ENCODE data around the gene SORCS2. TPM values are rescaled to one million over a fixed set of nuclear protein-coding genes. Genes with fewer than 3 reads are reported as not detected.

Gene SORCS2
- total and polyA plus RNA-seq, 2 of the 13 experiments (the other 11 are each of a cell fraction or from before 2014, with no cell fraction given) = 0.82 to 1.0 TPM

GRCh38 chr4:7371210-7371941 is 179.0 kb downstream of the SORCS2 start (continued):
- TF ChIP-seq ASH2L (IDR thresholded peaks at IDR 0.05; ENCODE audit: insufficient read length, low read depth, low read length) (no peak), HIVEP1 (CRISPR knock-in tag; IDR thresholded peaks at IDR 0.05) (no peak)

- Histone ChIP-seq H3K4me3 (replicated peaks in 1 of 3; ENCODE audit: insufficient read depth in 1 of 3, low read depth in 2 of 3, low read length in 3 of 3) (no peak overlapping the region), H3K9me3 (ENCODE audit: low read length) (no peaks in the 10 kb centered on the region), H3K27ac (ENCODE audit: extremely low read length, insufficient read depth, low read length) (no peak overlapping the region), H3K79me2 (ENCODE audit: insufficient read depth, low read length) (no peaks in the 10 kb centered on the region), H3K4me1 (ENCODE audit: insufficient read depth, low read length) (no peaks in the 10 kb centered on the region), H3K36me3 (replicated peaks in 1 of 2; ENCODE audit: control insufficient read depth in 1 of 2, insufficient read depth in 2 of 2, low read length in 2 of 2) (no peaks in the 10 kb centered on the region), H3K27me3 (ENCODE audit: control insufficient read depth in 1 of 2, insufficient read depth in 2 of 2, low read length in 2 of 2) (peaks cover 0 to 42% of the 10 kb centered on the region in 2 experiments; a peak in 3 of 5 replicates), H3K4me2 (ENCODE audit: low read depth, low read length) (no peak overlapping the region), H3K9ac (ENCODE audit: insufficient read depth, low read depth, low read length) (no peak overlapping the region), H4K20me1 (ENCODE audit: insufficient read depth, low read length) (no peaks in the 10 kb centered on the region), H2AFZ (ENCODE audit: low read length) (no peak overlapping the region)
- intact Hi-C loops (cut with micrococcal nuclease; ENCODE audit: unreplicated experiment) (no loop called here), in situ Hi-C loops (cut with HindIII; ENCODE audit: extremely low pct_ligation_motif_present, low pct_unique_long_range_greater_than_20kb) (no loop called here)
- DNase-seq (ENCODE audit: low spot score) (no peak), ATAC-seq (no peak), FAIRE-seq (no peak)
- WGBS (ENCODE audit: low lambda C conversion rate) = 68% methylated on average over 13 of the region's 13 CpGs
- CTCF ChIA-PET (ENCODE audit: low intra/inter-chr PET ratio, low total read pairs) = no interaction called here
- POLR2A ChIA-PET = no interaction called here
- no TSS peak for BruUV-seq (replicated peaks)
- TF ChIP-seq DDIT3 (CRISPR knock-in tag; IDR thresholded peaks at IDR 0.05) (no peak), IRF1 (CRISPR knock-in tag; IDR thresholded peaks at IDR 0.05; ENCODE audit: low read depth) (no peak), ZNF879 (CRISPR knock-in tag; IDR thresholded peaks at IDR 0.05) (no peak), ZXDC (CRISPR knock-in tag; IDR thresholded peaks at IDR 0.05) (no peak), ZNF776 (CRISPR knock-in tag; IDR thresholded peaks at IDR 0.05) (no peak), CREB1 (IDR thresholded peaks at IDR 0.05) (peak; percentile 88), CREB1 (CRISPR knock-in tag; IDR thresholded peaks at IDR 0.05) (no peak)
These were observed 180.3 kb downstream of the SORCS2 start for GRCh38 chr4:7372673-7373072.
